Skeletal muscle satellite cell (primary cell): ENCODE data around the gene CCDC68. TPM values are rescaled to one million over a fixed set of nuclear protein-coding genes. Genes with fewer than 3 reads are reported as not detected.

Experiments
- H3K27me3 ChIP-seq: 2 replicates; pipeline ENCODE4 v1.7.0; 2013; ENCODE audit warnings: low read length; ENCODE audit not compliant: control insufficient read depth, insufficient read depth
- H3K36me3 ChIP-seq: 2 replicates; pipeline ENCODE4 v1.7.0; 2013; ENCODE audit warnings: mild to moderate bottlenecking, control low read depth, low read length; ENCODE audit not compliant: insufficient read depth
- H3K4me1 ChIP-seq: 2 replicates; pipeline ENCODE4 v1.7.0; 2013; ENCODE audit warnings: low read length; ENCODE audit not compliant: control insufficient read depth, insufficient read depth
- H3K4me2 ChIP-seq: 2 replicates; pipeline ENCODE4 v1.7.0; 2013; ENCODE audit warnings: mild to moderate bottlenecking, low read length
- H3K4me3 ChIP-seq: 2 replicates; pipeline ENCODE4 v1.7.0; 2013; ENCODE audit warnings: low read length
- H3K9ac ChIP-seq: 2 replicates; pipeline ENCODE4 v1.7.0; 2013; ENCODE audit warnings: mild to moderate bottlenecking, low read depth, low read length, moderate library complexity
- H3K9me3 ChIP-seq: replicated peaks from 2 replicates; pipeline ENCODE4 v1.7.0; 2013; ENCODE audit warnings: mild to moderate bottlenecking, control low read depth, low read length
- total RNA-seq: library from RNA; depleted of rRNA; stranded (reverse); fragments of >200 nt; gene quantifications from 2 replicates; pipeline ENCODE4 v1.2.3, GENCODE V29; 2012; rRNA removed

The CCDC68 gene
- total RNA-seq, result 2.2 and 3.0 TPM in 2 replicates

- peak within 1 kb of the TSS; percentile 67 for H3K9ac ChIP-seq
- H3K4me1 ChIP-seq, result peaks cover 21% of the 10 kb centered on the region
- no peaks in the 10 kb centered on the region for H3K36me3 ChIP-seq
- peak within 1 kb of the TSS; percentile 62 for H3K4me3 ChIP-seq
- H3K4me2 ChIP-seq, result peak within 1 kb of the TSS; percentile 80
- H3K9me3 ChIP-seq, result no peaks in the 10 kb centered on the region
- no peaks in the 10 kb centered on the region for H3K27me3 ChIP-seq
Observed at GRCh38 chr18:54958704-54959625, at the start of gene CCDC68. CCDC68 (minus strand) TSS chr18:54959461; CDS start chr18:54942791, 16,670 bp downstream.

- no peak overlapping the region for H3K4me2 ChIP-seq
- no peaks in the 10 kb centered on the region for H3K36me3 ChIP-seq
- H3K9ac ChIP-seq, result no peak overlapping the region
- no peaks in the 10 kb centered on the region for H3K4me1 ChIP-seq
- H3K9me3 ChIP-seq, result no peaks in the 10 kb centered on the region
- H3K4me3 ChIP-seq, result no peak overlapping the region
- peaks cover 36% of the 10 kb centered on the region for H3K27me3 ChIP-seq
Observed at GRCh38 chr18:55007602-55008001, 48.3 kb upstream of the CCDC68 start.

- H3K4me2 ChIP-seq, result no peak overlapping the region
- H3K9me3 ChIP-seq, result no peaks in the 10 kb centered on the region
- H3K9ac ChIP-seq, result no peak overlapping the region
- no peaks in the 10 kb centered on the region for H3K4me1 ChIP-seq
- H3K36me3 ChIP-seq, result no peaks in the 10 kb centered on the region
- H3K4me3 ChIP-seq, result no peak overlapping the region
- peaks cover 37% of the 10 kb centered on the region for H3K27me3 ChIP-seq
Observed at GRCh38 chr18:55003695-55004094, 44.4 kb upstream of the CCDC68 start.

- H3K4me1 ChIP-seq, result no peaks in the 10 kb centered on the region
- no peaks in the 10 kb centered on the region for H3K9me3 ChIP-seq
- no peak overlapping the region for H3K4me2 ChIP-seq
- H3K36me3 ChIP-seq, result no peaks in the 10 kb centered on the region
- no peak overlapping the region for H3K4me3 ChIP-seq
- H3K9ac ChIP-seq, result no peak overlapping the region
- peaks cover 28% of the 10 kb centered on the region for H3K27me3 ChIP-seq
Observed at GRCh38 chr18:55002261-55002660, 43.0 kb upstream of the CCDC68 start.

- Histone ChIP-seq H3K36me3 (no peaks in the 10 kb centered on the region), H3K9ac (no peak overlapping the region), H3K4me2 (no peak overlapping the region), H3K27me3 (peaks cover 21% of the 10 kb centered on the region), H3K4me1 (no peaks in the 10 kb centered on the region), H3K4me3 (no peak overlapping the region), H3K9me3 (no peaks in the 10 kb centered on the region)
Observed at GRCh38 chr18:55001394-55002024, 42.2 kb upstream of the CCDC68 start.

- Histone ChIP-seq H3K4me1 (no peaks in the 10 kb centered on the region), H3K36me3 (no peaks in the 10 kb centered on the region), H3K9me3 (no peaks in the 10 kb centered on the region), H3K9ac (no peak overlapping the region), H3K4me3 (no peak overlapping the region), H3K27me3 (peaks cover 18% of the 10 kb centered on the region), H3K4me2 (no peak overlapping the region)
Observed at GRCh38 chr18:55000529-55000928, 41.3 kb upstream of the CCDC68 start.

- no peaks in the 10 kb centered on the region for H3K36me3 ChIP-seq
- no peaks in the 10 kb centered on the region for H3K4me1 ChIP-seq
- H3K27me3 ChIP-seq, result peaks cover 11% of the 10 kb centered on the region
Observed at GRCh38 chr18:54999016-54999415, 39.8 kb upstream of the CCDC68 start.

GRCh38 chr18:54995421-54996143 is 36.3 kb upstream of the CCDC68 start:
- no peak overlapping the region for H3K9ac ChIP-seq
- no peak overlapping the region for H3K4me2 ChIP-seq
- H3K4me1 ChIP-seq, result no peaks in the 10 kb centered on the region
- H3K27me3 ChIP-seq, result peaks cover 7% of the 10 kb centered on the region
- H3K4me3 ChIP-seq, result no peak overlapping the region
- H3K36me3 ChIP-seq, result no peaks in the 10 kb centered on the region
- no peaks in the 10 kb centered on the region for H3K9me3 ChIP-seq

More at GRCh38 chr18:54999016-54999415, 39.8 kb upstream of the CCDC68 start:
- Histone ChIP-seq H3K9me3 (no peaks in the 10 kb centered on the region), H3K4me3 (no peak overlapping the region), H3K4me2 (no peak overlapping the region), H3K9ac (no peak overlapping the region)

GRCh38 chr18:54991981-54992380 is 32.7 kb upstream of the CCDC68 start:
- H3K27me3 ChIP-seq, result no peaks in the 10 kb centered on the region
- no peak overlapping the region for H3K4me3 ChIP-seq
- no peak overlapping the region for H3K4me2 ChIP-seq

GRCh38 chr18:54984908-54985307 is 25.6 kb upstream of the CCDC68 start:
- Histone ChIP-seq H3K9me3 (no peaks in the 10 kb centered on the region), H3K4me2 (no peak overlapping the region), H3K4me3 (no peak overlapping the region), H3K27me3 (no peaks in the 10 kb centered on the region), H3K9ac (no peak overlapping the region), H3K36me3 (no peaks in the 10 kb centered on the region), H3K4me1 (no peaks in the 10 kb centered on the region)

More at GRCh38 chr18:54991981-54992380, 32.7 kb upstream of the CCDC68 start:
- no peaks in the 10 kb centered on the region for H3K36me3 ChIP-seq
- no peaks in the 10 kb centered on the region for H3K9me3 ChIP-seq
- no peak overlapping the region for H3K9ac ChIP-seq
- H3K4me1 ChIP-seq, result no peaks in the 10 kb centered on the region

GRCh38 chr18:54983791-54984190 is 24.5 kb upstream of the CCDC68 start:
- H3K36me3 ChIP-seq, result no peaks in the 10 kb centered on the region
- H3K4me1 ChIP-seq, result no peaks in the 10 kb centered on the region
- no peaks in the 10 kb centered on the region for H3K27me3 ChIP-seq
- no peaks in the 10 kb centered on the region for H3K9me3 ChIP-seq
- no peak overlapping the region for H3K9ac ChIP-seq
- H3K4me3 ChIP-seq, result no peak overlapping the region
- H3K4me2 ChIP-seq, result no peak overlapping the region
